ENCODE data around the gene FKBP14.

DNA sequence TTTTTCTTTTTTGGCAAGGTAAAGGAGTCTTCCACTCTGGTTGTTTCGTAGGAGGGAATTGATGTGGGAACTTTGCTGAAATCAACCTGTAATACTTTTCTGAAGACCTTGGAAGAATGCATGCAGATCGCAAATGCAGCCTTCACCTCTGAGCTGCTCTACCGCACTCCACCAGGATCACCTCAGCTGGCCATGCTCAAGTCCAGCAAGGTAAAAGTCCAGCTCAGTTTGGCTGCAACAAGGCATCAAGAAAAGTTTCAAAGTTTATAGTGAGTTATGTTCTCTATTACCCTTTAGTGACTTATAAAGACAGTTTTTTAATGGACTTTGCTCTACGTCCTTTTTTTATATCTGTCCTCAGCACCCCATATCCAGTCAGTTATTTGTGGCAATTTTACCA is 22.7 kb upstream of the FKBP14 start:
- TF ChIP-seq, protein P1, sequence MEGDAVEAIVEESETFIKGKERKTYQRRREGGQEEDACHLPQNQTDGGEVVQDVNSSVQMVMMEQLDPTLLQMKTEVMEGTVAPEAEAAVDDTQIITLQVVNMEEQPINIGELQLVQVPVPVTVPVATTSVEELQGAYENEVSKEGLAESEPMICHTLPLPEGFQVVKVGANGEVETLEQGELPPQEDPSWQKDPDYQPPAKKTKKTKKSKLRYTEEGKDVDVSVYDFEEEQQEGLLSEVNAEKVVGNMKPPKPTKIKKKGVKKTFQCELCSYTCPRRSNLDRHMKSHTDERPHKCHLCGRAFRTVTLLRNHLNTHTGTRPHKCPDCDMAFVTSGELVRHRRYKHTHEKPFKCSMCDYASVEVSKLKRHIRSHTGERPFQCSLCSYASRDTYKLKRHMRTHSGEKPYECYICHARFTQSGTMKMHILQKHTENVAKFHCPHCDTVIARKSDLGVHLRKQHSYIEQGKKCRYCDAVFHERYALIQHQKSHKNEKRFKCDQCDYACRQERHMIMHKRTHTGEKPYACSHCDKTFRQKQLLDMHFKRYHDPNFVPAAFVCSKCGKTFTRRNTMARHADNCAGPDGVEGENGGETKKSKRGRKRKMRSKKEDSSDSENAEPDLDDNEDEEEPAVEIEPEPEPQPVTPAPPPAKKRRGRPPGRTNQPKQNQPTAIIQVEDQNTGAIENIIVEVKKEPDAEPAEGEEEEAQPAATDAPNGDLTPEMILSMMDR (IDR thresholded peaks at IDR 0.05; ENCODE audit: low read depth, low read length, poor library complexity, severe bottlenecking): no peak
- no peak for TF ChIP-seq EZH2phosphoT487 (IDR thresholded peaks at IDR 0.05; ENCODE audit: borderline replicate concordance, low read length)
